ENCODE results near the gene MKNK2.

MKNK2 gene

GRCh38 chr19:2059422-2060201, 8.6 kb upstream of the MKNK2 start:
- TF ChIP-seq, protein P1, sequence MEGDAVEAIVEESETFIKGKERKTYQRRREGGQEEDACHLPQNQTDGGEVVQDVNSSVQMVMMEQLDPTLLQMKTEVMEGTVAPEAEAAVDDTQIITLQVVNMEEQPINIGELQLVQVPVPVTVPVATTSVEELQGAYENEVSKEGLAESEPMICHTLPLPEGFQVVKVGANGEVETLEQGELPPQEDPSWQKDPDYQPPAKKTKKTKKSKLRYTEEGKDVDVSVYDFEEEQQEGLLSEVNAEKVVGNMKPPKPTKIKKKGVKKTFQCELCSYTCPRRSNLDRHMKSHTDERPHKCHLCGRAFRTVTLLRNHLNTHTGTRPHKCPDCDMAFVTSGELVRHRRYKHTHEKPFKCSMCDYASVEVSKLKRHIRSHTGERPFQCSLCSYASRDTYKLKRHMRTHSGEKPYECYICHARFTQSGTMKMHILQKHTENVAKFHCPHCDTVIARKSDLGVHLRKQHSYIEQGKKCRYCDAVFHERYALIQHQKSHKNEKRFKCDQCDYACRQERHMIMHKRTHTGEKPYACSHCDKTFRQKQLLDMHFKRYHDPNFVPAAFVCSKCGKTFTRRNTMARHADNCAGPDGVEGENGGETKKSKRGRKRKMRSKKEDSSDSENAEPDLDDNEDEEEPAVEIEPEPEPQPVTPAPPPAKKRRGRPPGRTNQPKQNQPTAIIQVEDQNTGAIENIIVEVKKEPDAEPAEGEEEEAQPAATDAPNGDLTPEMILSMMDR (conservative IDR thresholded peaks at IDR 0.05) = no peak
- H3K27ac ChIP-seq = peak overlapping the region; percentile 94

DNA sequence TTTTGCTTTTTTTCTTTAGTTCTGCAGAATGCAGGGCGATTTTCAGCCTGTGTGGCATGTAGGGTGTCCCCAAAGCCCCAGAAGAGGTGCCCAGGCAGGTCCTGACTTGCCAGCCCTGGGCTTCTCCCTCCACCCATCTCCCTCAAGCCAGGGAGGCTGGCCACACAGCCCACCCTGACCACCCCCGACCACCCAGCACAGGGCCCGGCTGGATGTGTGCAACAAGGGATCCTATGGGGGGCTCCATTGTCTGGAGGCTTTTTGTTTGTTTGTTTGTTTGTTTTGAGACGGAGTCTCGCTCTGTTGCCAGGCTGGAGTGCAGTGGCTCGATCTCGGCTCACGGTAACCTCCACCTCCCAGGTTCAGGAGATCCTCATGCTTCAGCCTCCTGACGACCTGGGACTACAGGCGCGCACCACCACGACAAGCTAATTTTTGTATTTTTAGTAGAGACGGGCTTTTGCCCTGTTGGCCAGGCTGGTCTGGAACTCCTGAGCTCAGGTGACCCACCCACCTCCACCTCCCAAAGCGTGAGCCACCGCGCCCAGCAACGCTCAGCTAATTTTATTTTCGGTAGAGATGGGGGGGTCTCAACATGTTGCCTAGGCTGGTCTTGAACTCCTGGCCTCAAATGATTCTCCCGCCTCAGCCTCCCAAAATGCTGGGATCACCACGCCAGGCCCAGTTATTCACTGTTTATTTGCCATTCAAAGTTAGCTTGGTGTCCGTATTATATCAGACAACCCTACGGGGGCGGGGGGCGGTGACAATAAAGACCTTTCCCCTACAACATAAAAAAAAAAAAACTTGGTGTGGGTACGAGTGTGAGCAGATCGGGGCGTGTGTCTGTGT, 7.8 kb upstream of the MKNK2 start:
- TF ChIP-seq, protein P1 (conservative IDR thresholded peaks at IDR 0.05) = no peak
- H3K27ac ChIP-seq = peak overlapping the region; percentile 94

- peak overlapping the region; percentile 20; the same call in 1 of the 2 replicates for H3K27ac ChIP-seq
- TF ChIP-seq, protein P1 (conservative IDR thresholded peaks at IDR 0.05) = no peak
These were observed 6.7 kb upstream of the MKNK2 start for GRCh38 chr19:2057484-2058469.

- peak overlapping the region; percentile 20; the same call in 1 of the 2 replicates for H3K27ac ChIP-seq
- TF ChIP-seq, protein P1 (conservative IDR thresholded peaks at IDR 0.05) = no peak
These were observed 5.8 kb upstream of the MKNK2 start for GRCh38 chr19:2056837-2057192.

- TF ChIP-seq, protein P1 (conservative IDR thresholded peaks at IDR 0.05) = no peak
- H3K27ac ChIP-seq = peak overlapping the region; percentile 74
These were observed 5.1 kb upstream of the MKNK2 start for GRCh38 chr19:2055931-2056836.

DNA sequence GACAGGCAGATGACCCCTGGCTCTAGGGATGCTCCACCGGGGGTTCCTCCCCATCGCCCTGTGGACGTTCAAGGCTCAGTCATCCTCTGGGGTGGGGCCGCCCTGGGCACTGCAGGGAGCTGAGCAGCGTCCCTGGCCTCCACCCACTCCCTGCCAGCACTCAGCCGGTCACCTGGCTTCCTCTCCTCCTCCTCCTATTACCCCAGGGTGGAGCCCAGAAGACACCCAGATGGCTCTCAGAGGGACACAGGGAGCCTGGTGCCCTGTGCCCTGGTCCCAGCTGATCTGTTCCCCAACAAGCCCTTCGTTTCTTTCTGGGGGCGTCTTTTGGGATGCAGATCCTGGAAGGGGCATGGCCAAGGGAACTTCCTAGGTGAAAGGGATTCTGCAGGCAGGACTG, 3.7 kb upstream of the MKNK2 start:
- TF ChIP-seq, protein P1 (conservative IDR thresholded peaks at IDR 0.05) = no peak
- H3K27ac ChIP-seq = no peak overlapping the region
